SK-N-SH treated with all-trans-retinoic acid at 6 μM for 48 hours (cell line): ENCODE data around the gene CEP152.

Source experiments
- ATAC-seq: fragments of 200-7000 bp; cut with Tn5 transposase; 3 replicates; pipeline ENCODE4 v1.9.1; 2020; ENCODE audit warnings: mild to moderate bottlenecking, moderate library complexity
- ARNTL ChIP-seq: fragments of 450-650 bp; formaldehyde crosslinking; IDR thresholded peaks from 2 replicates; pipeline ENCODE4 v1.5.0; 2020; ENCODE audit warnings: low read depth, mild to moderate bottlenecking, moderate library complexity, borderline replicate concordance
- BACH2 ChIP-seq: fragments of 250-450 bp; sonication (Bioruptor Pico); IDR thresholded peaks from 2 replicates; pipeline ENCODE4 v1.9.0; 2021; ENCODE audit warnings: mild to moderate bottlenecking, borderline replicate concordance
- CREB5 ChIP-seq: fragments of 250-450 bp; sonication (Bioruptor Pico); IDR thresholded peaks from 2 replicates; pipeline ENCODE4 v1.5.1; 2020; ENCODE audit warnings: low read depth, mild to moderate bottlenecking, moderate library complexity
- CSDC2 ChIP-seq: fragments of 250-450 bp; sonication (Bioruptor Pico); IDR thresholded peaks from 2 replicates; pipeline ENCODE4 v1.5.0; 2020; ENCODE audit warnings: mild to moderate bottlenecking, moderate library complexity
- CSRNP3 ChIP-seq: fragments of 250-450 bp; sonication (Bioruptor Pico); IDR thresholded peaks from 2 replicates; pipeline ENCODE4 v1.5.1; 2021; ENCODE audit warnings: mild to moderate bottlenecking, moderate library complexity
- ESRRG ChIP-seq: fragments of 250-450 bp; sonication (Bioruptor Pico); IDR thresholded peaks from 2 replicates; pipeline ENCODE4 v1.6.1; 2021; ENCODE audit warnings: mild to moderate bottlenecking
- GLIS3 ChIP-seq: fragments of 250-450 bp; sonication (Bioruptor Pico); IDR thresholded peaks from 2 replicates; pipeline ENCODE4 v1.5.0; 2020; ENCODE audit warnings: mild to moderate bottlenecking, moderate library complexity
- ISL1 ChIP-seq: fragments of 250-450 bp; sonication (Bioruptor Pico); IDR thresholded peaks from 2 replicates; pipeline ENCODE4 v2.1.2; 2022; ENCODE audit warnings: mild to moderate bottlenecking, moderate library complexity
- OSR1 ChIP-seq: fragments of 250-450 bp; sonication (Bioruptor Pico); IDR thresholded peaks from 2 replicates; pipeline ENCODE4 v1.8.0; 2022; ENCODE audit warnings: moderate library complexity, mild to moderate bottlenecking, inconsistent platforms
- PPARA ChIP-seq: fragments of 250-450 bp; sonication (Bioruptor Pico); IDR thresholded peaks from 2 replicates; pipeline ENCODE4 v1.5.0; 2020; ENCODE audit warnings: mild to moderate bottlenecking, borderline replicate concordance
- RARB ChIP-seq: fragments of 250-450 bp; sonication (Bioruptor Pico); IDR thresholded peaks from 2 replicates; pipeline ENCODE4 v1.8.0; 2021; ENCODE audit warnings: mild to moderate bottlenecking, moderate library complexity
- SNAI2 ChIP-seq: fragments of 250-450 bp; sonication (Bioruptor Pico); IDR thresholded peaks from 2 replicates; pipeline ENCODE4 v1.5.0; 2020; ENCODE audit warnings: mild to moderate bottlenecking, moderate library complexity
- TCF4 ChIP-seq: fragments of 250-450 bp; sonication (Bioruptor Pico); IDR thresholded peaks from 2 replicates; pipeline ENCODE4 v1.8.0; 2021; ENCODE audit warnings: mild to moderate bottlenecking, moderate library complexity, borderline replicate concordance
- TOX ChIP-seq: fragments of 250-450 bp; sonication (Bioruptor Pico); IDR thresholded peaks from 2 replicates; pipeline ENCODE4 v1.8.0; 2021; ENCODE audit warnings: mild to moderate bottlenecking, moderate library complexity, borderline replicate concordance
- TSHZ2 ChIP-seq: fragments of 250-450 bp; sonication (Bioruptor Pico); IDR thresholded peaks from 2 replicates; pipeline ENCODE4 v1.5.0; 2020; ENCODE audit warnings: mild to moderate bottlenecking, moderate library complexity
- ZC3H10 ChIP-seq: fragments of 250-450 bp; sonication (Bioruptor Pico); IDR thresholded peaks from 2 replicates; pipeline ENCODE4 v1.5.1; 2021; ENCODE audit warnings: mild to moderate bottlenecking, moderate library complexity
- ZFP3 ChIP-seq: fragments of 250-450 bp; sonication (Bioruptor Pico); IDR thresholded peaks from 2 replicates; pipeline ENCODE4 v1.5.0; 2020; ENCODE audit warnings: mild to moderate bottlenecking, moderate library complexity
- ZFP30 ChIP-seq: fragments of 450-650 bp; formaldehyde crosslinking; IDR thresholded peaks from 2 replicates; pipeline ENCODE4 v1.5.0; 2022; ENCODE audit warnings: mild to moderate bottlenecking, moderate library complexity
- ZNF565 ChIP-seq: fragments of 450-650 bp; formaldehyde crosslinking; conservative IDR thresholded peaks from 2 replicates; pipeline ENCODE4 v1.5.0; 2020; ENCODE audit warnings: low read depth, mild to moderate bottlenecking, moderate library complexity
- ZNF70 ChIP-seq: fragments of 450-650 bp; formaldehyde crosslinking; IDR thresholded peaks from 2 replicates; pipeline ENCODE4 v1.5.0; 2020; ENCODE audit warnings: mild to moderate bottlenecking, moderate library complexity
- ZNF8 ChIP-seq: fragments of 450-650 bp; formaldehyde crosslinking; IDR thresholded peaks from 2 replicates; pipeline ENCODE4 v1.5.0; 2020; ENCODE audit warnings: mild to moderate bottlenecking, moderate library complexity
- TF ChIP-seq, protein P1 (sequence below): fragments of 250-450 bp; sonication (Bioruptor Pico); IDR thresholded peaks from 2 replicates; pipeline ENCODE4 v1.8.0; 2021; ENCODE audit warnings: low read depth, mild to moderate bottlenecking, moderate library complexity, borderline replicate concordance

The CEP152 gene

GRCh38 chr15:48806151-48806550 is 4.7 kb downstream of the CEP152 start:
- no peak for ATAC-seq
- no peak for TF ChIP-seq GLIS3 (CRISPR knock-in tag)
- TF ChIP-seq ZC3H10 (CRISPR knock-in tag): no peak
- TF ChIP-seq ZFP3 (CRISPR knock-in tag): no peak
- no peak for TF ChIP-seq SNAI2
- TF ChIP-seq TOX: no peak
- TF ChIP-seq CSDC2 (CRISPR knock-in tag): no peak
- TF ChIP-seq CREB5 (CRISPR knock-in tag): no peak
- no peak for TF ChIP-seq RARB (CRISPR knock-in tag)
- no peak for TF ChIP-seq ARNTL
- no peak for TF ChIP-seq ZFP30 (CRISPR knock-in tag)
- TF ChIP-seq PPARA (CRISPR knock-in tag): no peak
- no peak for TF ChIP-seq ZNF565 (CRISPR knock-in tag)
- TF ChIP-seq TSHZ2 (CRISPR knock-in tag): no peak
- TF ChIP-seq TCF4: no peak
- no peak for TF ChIP-seq ZNF70 (CRISPR knock-in tag)
- no peak for TF ChIP-seq ZNF8 (CRISPR knock-in tag)
- TF ChIP-seq OSR1 (CRISPR knock-in tag): no peak
- no peak for TF ChIP-seq CSRNP3

- TF ChIP-seq TCF4 (no peak), ISL1 (CRISPR knock-in tag) (peak; percentile 41)
- no peak for ATAC-seq
Measured at GRCh38 chr15:48805591-48805990, 5.3 kb downstream of the CEP152 start.

- TF ChIP-seq ISL1 (CRISPR knock-in tag) (no peak), ZNF8 (CRISPR knock-in tag) (no peak), TCF4 (no peak), PPARA (CRISPR knock-in tag) (no peak), SNAI2 (no peak), ZNF70 (CRISPR knock-in tag) (no peak), ZFP3 (CRISPR knock-in tag) (no peak), ARNTL (no peak)
- TF ChIP-seq, all 23 proteins: peak for 0
- no peak for ATAC-seq
Measured at GRCh38 chr15:48803877-48804276, 7.0 kb downstream of the CEP152 start.

DNA sequence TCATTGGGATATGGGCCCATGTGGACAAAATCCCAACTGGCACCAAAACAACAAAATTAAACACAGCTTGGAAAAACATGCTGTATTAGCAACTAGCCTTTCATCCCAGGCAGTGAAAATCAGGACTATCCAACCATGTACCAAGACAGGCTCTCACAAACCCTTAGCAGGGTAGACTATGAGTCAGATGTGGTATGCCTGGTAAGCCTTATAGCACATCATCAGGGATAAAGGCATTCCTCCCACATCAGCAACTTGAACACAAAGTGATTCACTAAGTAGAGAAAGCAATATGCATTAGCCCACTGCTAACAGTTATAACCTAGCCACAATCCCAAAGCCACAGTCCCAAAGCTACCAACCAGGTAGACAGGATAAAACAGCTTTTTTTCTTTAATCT is 8.0 kb downstream of the CEP152 start:
- ATAC-seq: peak; percentile 96
- TF ChIP-seq ESRRG: no peak
- TF ChIP-seq ZFP30 (CRISPR knock-in tag): no peak
- TF ChIP-seq CREB5 (CRISPR knock-in tag): no peak
- no peak for TF ChIP-seq ZC3H10 (CRISPR knock-in tag)
- TF ChIP-seq ISL1 (CRISPR knock-in tag): no peak
- TF ChIP-seq ZFP3 (CRISPR knock-in tag): no peak
- no peak for TF ChIP-seq GLIS3 (CRISPR knock-in tag)
- no peak for TF ChIP-seq ZNF565 (CRISPR knock-in tag)
- no peak for TF ChIP-seq RARB (CRISPR knock-in tag)
- TF ChIP-seq ZNF8 (CRISPR knock-in tag): no peak
- no peak for TF ChIP-seq BACH2 (CRISPR knock-in tag)
- no peak for TF ChIP-seq ARNTL
- TF ChIP-seq ZNF70 (CRISPR knock-in tag): no peak
- TF ChIP-seq, protein P1, sequence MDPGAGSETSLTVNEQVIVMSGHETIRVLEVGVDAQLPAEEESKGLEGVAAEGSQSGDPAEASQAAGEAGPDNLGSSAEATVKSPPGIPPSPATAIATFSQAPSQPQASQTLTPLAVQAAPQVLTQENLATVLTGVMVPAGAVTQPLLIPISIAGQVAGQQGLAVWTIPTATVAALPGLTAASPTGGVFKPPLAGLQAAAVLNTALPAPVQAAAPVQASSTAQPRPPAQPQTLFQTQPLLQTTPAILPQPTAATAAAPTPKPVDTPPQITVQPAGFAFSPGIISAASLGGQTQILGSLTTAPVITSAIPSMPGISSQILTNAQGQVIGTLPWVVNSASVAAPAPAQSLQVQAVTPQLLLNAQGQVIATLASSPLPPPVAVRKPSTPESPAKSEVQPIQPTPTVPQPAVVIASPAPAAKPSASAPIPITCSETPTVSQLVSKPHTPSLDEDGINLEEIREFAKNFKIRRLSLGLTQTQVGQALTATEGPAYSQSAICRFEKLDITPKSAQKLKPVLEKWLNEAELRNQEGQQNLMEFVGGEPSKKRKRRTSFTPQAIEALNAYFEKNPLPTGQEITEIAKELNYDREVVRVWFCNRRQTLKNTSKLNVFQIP (CRISPR knock-in tag): no peak
- no peak for TF ChIP-seq TSHZ2 (CRISPR knock-in tag)
- no peak for TF ChIP-seq TCF4
- no peak for TF ChIP-seq SNAI2
- TF ChIP-seq PPARA (CRISPR knock-in tag): no peak
- no peak for TF ChIP-seq TOX
- TF ChIP-seq OSR1 (CRISPR knock-in tag): no peak
